IPS DF 6.9 (cell line): ENCODE results near the gene YKT6.
A peak's percentile ranks its signal among the peaks of the same experiment; 100 is the strongest.

Source experiments
- DNase-seq: peaks from one replicate; pipeline ENCODE4 v3.0.0-alpha.2; 2013; ENCODE audit warnings: low read depth, low spot score
- H3K27ac ChIP-seq: one replicate; pipeline ENCODE4 v1.5.1; 2013; ENCODE audit warnings: low read length, control low read depth
- H3K27me3 ChIP-seq: 2 replicates; pipeline ENCODE4 v1.6.1; 2013; ENCODE audit warnings: mild to moderate bottlenecking, low read length; ENCODE audit not compliant: control insufficient read depth, insufficient read depth
- H3K36me3 ChIP-seq: 2 replicates; pipeline ENCODE4 v1.6.1; 2013; ENCODE audit warnings: low read length; ENCODE audit not compliant: control insufficient read depth, insufficient read depth
- H3K4me1 ChIP-seq: 2 replicates; pipeline ENCODE4 v1.6.1; 2013; ENCODE audit warnings: low read length; ENCODE audit not compliant: control insufficient read depth, insufficient read depth
- H3K4me3 ChIP-seq: 2 replicates; pipeline ENCODE4 v1.5.1; 2013; ENCODE audit warnings: mild to moderate bottlenecking, low read length
- H3K9me3 ChIP-seq: 2 replicates; pipeline ENCODE4 v1.6.1; 2013; ENCODE audit warnings: low read length, inconsistent platforms; ENCODE audit not compliant: control insufficient read depth, insufficient read depth
- WGBS: extraction: QIAGEN DNeasy Blood & Tissue Kit; methylation state at CpG from one replicate; pipeline ENCODE4 v1.1.7; 2013; ENCODE audit warnings: mixed read lengths, missing lambda C conversion rate; ENCODE audit not compliant: insufficient read length, insufficient coverage; 5-methylcytosine and 5-hydroxymethylcytosine counted together

Gene YKT6

GRCh38 chr7:44200699-44201461, at the start of gene YKT6:
YKT6 (plus strand) TSS chr7:44200978; CDS start chr7:44201136, 158 bp downstream.
- H3K27ac ChIP-seq: no peak within 1 kb of the TSS
- peak; percentile 86 for DNase-seq

GRCh38 chr7:44151956-44152355, 48.8 kb upstream of the YKT6 start:
- Histone ChIP-seq H3K36me3 (no peaks in the 10 kb centered on the region), H3K27ac (no peak overlapping the region), H3K4me1 (0 out of 2 replicates have a peak, but pooled peaks cover 2% of the 10 kb centered on the region), H3K4me3 (no peak overlapping the region), H3K27me3 (no peaks in the 10 kb centered on the region), H3K9me3 (no peaks in the 10 kb centered on the region)
- no CpG with 5 or more reads among the region's 9 CpGs for WGBS
- DNase-seq: no peak

More at GRCh38 chr7:44200699-44201461, at the start of gene YKT6:
- peaks cover 5% of the 10 kb centered on the region; the same call in 1 of the 2 replicates for H3K36me3 ChIP-seq
- H3K4me1 ChIP-seq: no peaks in the 10 kb centered on the region
- no peaks in the 10 kb centered on the region; the same call in 1 of the 2 replicates for H3K27me3 ChIP-seq
- peak within 1 kb of the TSS; percentile 67 for H3K4me3 ChIP-seq
- no peaks in the 10 kb centered on the region for H3K9me3 ChIP-seq
- WGBS: no CpG with 5 or more reads among the region's 58 CpGs

- no CpG with 5 or more reads among the region's 22 CpGs for WGBS
- no peak overlapping the region for H3K27ac ChIP-seq
- no peaks in the 10 kb centered on the region for H3K27me3 ChIP-seq
- DNase-seq: no peak
- no peaks in the 10 kb centered on the region for H3K9me3 ChIP-seq
- no peaks in the 10 kb centered on the region for H3K36me3 ChIP-seq
- peaks cover 1% of the 10 kb centered on the region; the same call in 1 of the 2 replicates for H3K4me1 ChIP-seq
- no peak overlapping the region for H3K4me3 ChIP-seq
Measured at GRCh38 chr7:44152971-44153947, 47.5 kb upstream of the YKT6 start.

- Histone ChIP-seq H3K9me3 (no peaks in the 10 kb centered on the region), H3K36me3 (no peaks in the 10 kb centered on the region), H3K4me3 (no peak overlapping the region), H3K27ac (no peak overlapping the region), H3K27me3 (no peaks in the 10 kb centered on the region), H3K4me1 (peaks cover 1% of the 10 kb centered on the region; the same call in 1 of the 2 replicates)
- no peak for DNase-seq
- no CpG with 5 or more reads among the region's 5 CpGs for WGBS
Measured at GRCh38 chr7:44153948-44154335, 46.8 kb upstream of the YKT6 start.

- H3K27me3 ChIP-seq: no peaks in the 10 kb centered on the region
Measured at GRCh38 chr7:44154703-44155102, 46.1 kb upstream of the YKT6 start.

GRCh38 chr7:44155191-44156185, 45.3 kb upstream of the YKT6 start:
- Histone ChIP-seq H3K4me1 (peaks cover 1% of the 10 kb centered on the region; the same call in 1 of the 2 replicates), H3K4me3 (no peak overlapping the region), H3K27ac (no peak overlapping the region), H3K9me3 (no peaks in the 10 kb centered on the region), H3K27me3 (no peaks in the 10 kb centered on the region), H3K36me3 (no peaks in the 10 kb centered on the region)
- DNase-seq: no peak
- whole genome bisulfite sequencing: no CpG with 5 or more reads among the region's 8 CpGs

More at GRCh38 chr7:44154703-44155102, 46.1 kb upstream of the YKT6 start:
- no CpG with 5 or more reads among the region's 3 CpGs for WGBS
- peaks cover 1% of the 10 kb centered on the region; the same call in 1 of the 2 replicates for H3K4me1 ChIP-seq
- H3K36me3 ChIP-seq: no peaks in the 10 kb centered on the region
- no peak overlapping the region for H3K27ac ChIP-seq
- H3K4me3 ChIP-seq: no peak overlapping the region
- no peak for DNase-seq
- H3K9me3 ChIP-seq: no peaks in the 10 kb centered on the region

GRCh38 chr7:44156453-44157010, 44.2 kb upstream of the YKT6 start:
- no peak overlapping the region for H3K4me3 ChIP-seq

GRCh38 chr7:44157116-44158080, 43.4 kb upstream of the YKT6 start:
- Histone ChIP-seq H3K4me1 (peaks cover 1% of the 10 kb centered on the region; the same call in 1 of the 2 replicates), H3K4me3 (no peak overlapping the region), H3K9me3 (no peaks in the 10 kb centered on the region), H3K36me3 (no peaks in the 10 kb centered on the region), H3K27ac (no peak overlapping the region), H3K27me3 (no peaks in the 10 kb centered on the region)
- DNase-seq: no peak
- no CpG with 5 or more reads among the region's 15 CpGs for WGBS

More at GRCh38 chr7:44156453-44157010, 44.2 kb upstream of the YKT6 start:
- no peaks in the 10 kb centered on the region for H3K36me3 ChIP-seq
- no CpG with 5 or more reads among the region's 4 CpGs for WGBS
- no peak for DNase-seq
- peaks cover 1% of the 10 kb centered on the region; the same call in 1 of the 2 replicates for H3K4me1 ChIP-seq
- no peak overlapping the region for H3K27ac ChIP-seq
- H3K27me3 ChIP-seq: no peaks in the 10 kb centered on the region
- H3K9me3 ChIP-seq: no peaks in the 10 kb centered on the region
